ENCODE measurements around the gene LMNA. TPM values are rescaled to one million over a fixed set of nuclear protein-coding genes. Genes with fewer than 3 reads are reported as not detected.

Gene LMNA
- total and polyA plus RNA-seq, 11 donors = 223 to 396 (median 273) TPM

DNA sequence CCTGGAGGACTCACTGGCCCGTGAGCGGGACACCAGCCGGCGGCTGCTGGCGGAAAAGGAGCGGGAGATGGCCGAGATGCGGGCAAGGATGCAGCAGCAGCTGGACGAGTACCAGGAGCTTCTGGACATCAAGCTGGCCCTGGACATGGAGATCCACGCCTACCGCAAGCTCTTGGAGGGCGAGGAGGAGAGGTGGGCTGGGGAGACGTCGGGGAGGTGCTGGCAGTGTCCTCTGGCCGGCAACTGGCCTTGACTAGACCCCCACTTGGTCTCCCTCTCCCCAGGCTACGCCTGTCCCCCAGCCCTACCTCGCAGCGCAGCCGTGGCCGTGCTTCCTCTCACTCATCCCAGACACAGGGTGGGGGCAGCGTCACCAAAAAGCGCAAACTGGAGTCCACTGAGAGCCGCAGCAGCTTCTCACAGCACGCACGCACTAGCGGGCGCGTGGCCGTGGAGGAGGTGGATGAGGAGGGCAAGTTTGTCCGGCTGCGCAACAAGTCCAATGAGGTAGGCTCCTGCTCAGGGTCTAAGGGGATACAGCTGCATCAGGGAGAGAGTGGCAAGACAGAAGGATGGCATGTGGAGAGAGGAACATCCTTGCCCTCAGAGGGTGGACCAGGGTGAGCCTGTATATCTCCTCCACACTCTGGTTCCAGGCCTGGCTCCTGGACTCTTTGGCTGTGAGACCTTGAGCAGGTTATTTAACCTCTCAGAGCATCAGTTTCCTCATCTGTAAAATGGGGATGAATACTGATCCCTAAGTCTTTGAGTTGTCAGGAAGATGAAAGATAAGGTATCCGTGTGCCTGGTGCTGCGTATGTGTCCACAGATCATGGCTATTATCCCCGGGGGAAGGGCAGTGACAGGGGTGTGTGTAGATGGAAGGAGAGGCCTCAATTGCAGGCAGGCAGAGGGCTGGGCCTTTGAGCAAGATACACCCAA, 21.7 kb downstream of the LMNA start:
- H3K4me1 ChIP-seq = peaks cover 0 to 21% (median 1%) of the 10 kb centered on the region in 12 donors
- TF ChIP-seq, protein P1, sequence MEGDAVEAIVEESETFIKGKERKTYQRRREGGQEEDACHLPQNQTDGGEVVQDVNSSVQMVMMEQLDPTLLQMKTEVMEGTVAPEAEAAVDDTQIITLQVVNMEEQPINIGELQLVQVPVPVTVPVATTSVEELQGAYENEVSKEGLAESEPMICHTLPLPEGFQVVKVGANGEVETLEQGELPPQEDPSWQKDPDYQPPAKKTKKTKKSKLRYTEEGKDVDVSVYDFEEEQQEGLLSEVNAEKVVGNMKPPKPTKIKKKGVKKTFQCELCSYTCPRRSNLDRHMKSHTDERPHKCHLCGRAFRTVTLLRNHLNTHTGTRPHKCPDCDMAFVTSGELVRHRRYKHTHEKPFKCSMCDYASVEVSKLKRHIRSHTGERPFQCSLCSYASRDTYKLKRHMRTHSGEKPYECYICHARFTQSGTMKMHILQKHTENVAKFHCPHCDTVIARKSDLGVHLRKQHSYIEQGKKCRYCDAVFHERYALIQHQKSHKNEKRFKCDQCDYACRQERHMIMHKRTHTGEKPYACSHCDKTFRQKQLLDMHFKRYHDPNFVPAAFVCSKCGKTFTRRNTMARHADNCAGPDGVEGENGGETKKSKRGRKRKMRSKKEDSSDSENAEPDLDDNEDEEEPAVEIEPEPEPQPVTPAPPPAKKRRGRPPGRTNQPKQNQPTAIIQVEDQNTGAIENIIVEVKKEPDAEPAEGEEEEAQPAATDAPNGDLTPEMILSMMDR (IDR thresholded peaks at IDR 0.05) = no peak
- TF ChIP-seq POLR2A (IDR thresholded peaks at IDR 0.05) = no peak
- no peaks in the 10 kb centered on the region for H3K27me3 ChIP-seq
- intact Hi-C loops (cut with DNase I) = no loop called here
- peak overlapping the region in 1 of 12 donors; percentile 13 for H3K27ac ChIP-seq
- DNase-seq (no peak), ATAC-seq (no peak)
- 91 to 93% (median 92%) methylated on average over 34 of the region's 34 CpGs for WGBS, 4 donors
- H3K4me3 ChIP-seq = no peak overlapping the region
- peaks cover 14 to 95% (median 90%) of the 10 kb centered on the region in 9 donors for H3K36me3 ChIP-seq
- no peaks in the 10 kb centered on the region for H3K9me3 ChIP-seq

DNA sequence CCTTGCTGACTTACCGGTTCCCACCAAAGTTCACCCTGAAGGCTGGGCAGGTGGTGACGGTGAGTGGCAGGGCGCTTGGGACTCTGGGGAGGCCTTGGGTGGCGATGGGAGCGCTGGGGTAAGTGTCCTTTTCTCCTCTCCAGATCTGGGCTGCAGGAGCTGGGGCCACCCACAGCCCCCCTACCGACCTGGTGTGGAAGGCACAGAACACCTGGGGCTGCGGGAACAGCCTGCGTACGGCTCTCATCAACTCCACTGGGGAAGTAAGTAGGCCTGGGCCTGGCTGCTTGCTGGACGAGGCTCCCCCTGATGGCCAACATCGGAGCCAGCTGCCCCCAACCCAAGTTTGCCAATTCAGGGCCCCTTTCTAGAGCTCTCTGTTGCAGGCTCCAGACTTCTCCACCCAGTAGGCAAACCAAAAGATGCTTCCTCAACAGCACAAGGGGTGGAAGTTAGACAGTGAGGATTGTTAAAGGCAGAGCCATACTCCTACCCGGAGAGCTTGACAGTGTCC, 22.5 kb downstream of the LMNA start:
- intact Hi-C loops (cut with DNase I) = no loop called here
- H3K4me1 ChIP-seq = peaks cover 0 to 25% (median 1%) of the 10 kb centered on the region in 12 donors
- no peak for ATAC-seq

DNA sequence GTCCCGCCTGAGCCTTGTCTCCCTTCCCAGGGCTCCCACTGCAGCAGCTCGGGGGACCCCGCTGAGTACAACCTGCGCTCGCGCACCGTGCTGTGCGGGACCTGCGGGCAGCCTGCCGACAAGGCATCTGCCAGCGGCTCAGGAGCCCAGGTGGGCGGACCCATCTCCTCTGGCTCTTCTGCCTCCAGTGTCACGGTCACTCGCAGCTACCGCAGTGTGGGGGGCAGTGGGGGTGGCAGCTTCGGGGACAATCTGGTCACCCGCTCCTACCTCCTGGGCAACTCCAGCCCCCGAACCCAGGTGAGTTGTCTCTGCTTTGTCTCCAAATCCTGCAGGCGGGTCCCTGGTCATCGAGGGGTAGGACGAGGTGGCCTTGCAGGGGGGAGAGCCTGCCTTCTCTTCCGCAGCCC, 24.0 kb downstream of the LMNA start:
- Histone ChIP-seq H3K36me3 (peaks cover 14 to 72% (median 68%) of the 10 kb centered on the region in 9 donors), H3K4me3 (no peak overlapping the region), H3K27ac (peak overlapping the region in 1 of 12 donors; percentile 34), H3K4me1 (peaks cover 0 to 20% (median 0%) of the 10 kb centered on the region in 12 donors), H3K9me3 (no peaks in the 10 kb centered on the region), H3K27me3 (no peaks in the 10 kb centered on the region)
- no peak for ATAC-seq
- WGBS, 4 donors = 91 to 95% (median 92%) methylated on average over 19 to 22 of the region's 22 CpGs
- no peak for TF ChIP-seq POLR2A (IDR thresholded peaks at IDR 0.05)
- TF ChIP-seq, protein P1 (IDR thresholded peaks at IDR 0.05) = no peak
- intact Hi-C loops (cut with DNase I) = no loop called here
- DNase-seq = no peak

More for the DNA sequence above, 22.5 kb downstream of the LMNA start:
- no peak for DNase-seq
- Histone ChIP-seq H3K9me3 (no peaks in the 10 kb centered on the region), H3K27me3 (no peaks in the 10 kb centered on the region), H3K4me3 (no peak overlapping the region), H3K36me3 (peaks cover 14 to 86% (median 82%) of the 10 kb centered on the region in 9 donors), H3K27ac (peak overlapping the region in 1 of 12 donors; percentile 13)
- TF ChIP-seq POLR2A (IDR thresholded peaks at IDR 0.05) = no peak
- TF ChIP-seq, protein P1 (IDR thresholded peaks at IDR 0.05) = peak in 1 of 12 donors; percentile 6
- 58 to 83% (median 80%) methylated on average over 7 to 12 of the region's 12 CpGs for WGBS, 4 donors
